Mucosa of stomach (tissue), 1 donor: ENCODE results near the gene SDHD.
"Not testable (repeated sequence)": the region's sequence is repeated elsewhere in the genome, so short reads cannot be mapped to it uniquely, and the experiment has no call there.

Source experiments
- H3K27me3 ChIP-seq: one replicate; pipeline ENCODE4 v1.7.0; 2013; ENCODE audit warnings: mild to moderate bottlenecking, low read length; ENCODE audit not compliant: control insufficient read depth, insufficient read depth
- H3K36me3 ChIP-seq: one replicate; pipeline ENCODE4 v1.7.0; 2013; ENCODE audit warnings: low read length; ENCODE audit not compliant: control insufficient read depth, insufficient read depth
- H3K4me1 ChIP-seq: one replicate; pipeline ENCODE4 v1.7.0; 2013; ENCODE audit warnings: mild to moderate bottlenecking, low read length; ENCODE audit not compliant: control insufficient read depth, insufficient read depth
- H3K4me3 ChIP-seq: one replicate; pipeline ENCODE4 v1.7.0; 2013; ENCODE audit warnings: low read length
- H3K9ac ChIP-seq: one replicate; pipeline ENCODE4 v1.7.0; 2013; ENCODE audit warnings: mild to moderate bottlenecking, low read length, moderate library complexity
- H3K9me3 ChIP-seq: one replicate; pipeline ENCODE4 v1.7.0; 2013; ENCODE audit warnings: mild to moderate bottlenecking, low read length, moderate library complexity; ENCODE audit not compliant: control insufficient read depth
- donor health status: Pancreatic carcinoma.

SDHD gene

DNA sequence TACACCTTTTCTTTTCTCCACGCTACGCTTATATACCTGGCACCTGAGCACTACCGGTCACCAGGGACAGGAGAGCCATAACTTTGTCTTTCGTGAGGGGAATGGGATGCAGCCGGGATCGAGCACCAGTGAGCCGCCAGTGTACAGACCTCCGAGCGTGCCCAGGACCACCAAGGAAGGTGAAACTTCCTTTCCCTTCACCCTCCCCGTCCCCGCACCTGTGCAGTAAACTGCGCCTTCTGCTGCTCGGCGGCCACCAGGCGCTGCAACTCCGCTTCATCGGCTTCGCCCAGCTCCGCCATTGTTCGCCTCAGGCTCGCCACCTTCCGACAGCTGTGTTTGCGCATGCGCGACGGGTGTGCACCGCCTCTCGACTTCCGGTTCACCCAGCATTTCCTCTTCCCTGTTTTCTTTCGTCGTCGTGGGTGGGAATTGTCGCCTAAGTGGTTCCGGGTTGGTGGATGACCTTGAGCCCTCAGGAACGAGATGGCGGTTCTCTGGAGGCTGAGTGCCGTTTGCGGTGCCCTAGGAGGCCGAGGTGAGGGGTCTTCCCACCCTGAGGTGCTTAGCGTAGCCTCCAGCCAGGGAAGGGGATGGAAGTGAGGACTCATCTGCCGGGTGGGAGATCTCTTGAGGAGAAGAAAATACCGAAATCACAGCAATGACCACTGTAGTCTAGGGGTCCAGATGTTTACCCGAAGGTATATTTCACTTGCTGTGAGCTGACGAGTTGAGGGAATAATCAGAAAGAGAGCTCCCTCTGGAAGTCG is at the start of gene SDHD, which contains the start of gene TIMM8B:
Gene SDHD, plus strand, starts transcription at position 452 of the 770 bp plus-strand sequence. Its CDS starts 35 bp downstream, at position 487.
Gene TIMM8B, minus strand, starts transcription at position 335 of the 770 bp plus-strand sequence. Its CDS starts 33 bp downstream, at position 302.
- Histone ChIP-seq H3K4me3 (peak within 1 kb of the TSS; percentile 89), H3K9me3 (no peaks in the 10 kb centered on the region), H3K9ac (peak within 1 kb of the TSS; percentile 93), H3K4me1 (peaks cover 6% of the 10 kb centered on the region), H3K27me3 (no peaks in the 10 kb centered on the region), H3K36me3 (peaks cover 7% of the 10 kb centered on the region)

- no peaks in the 10 kb centered on the region for H3K36me3 ChIP-seq
Measured at GRCh38 chr11:112037527-112037926, 49.1 kb upstream of the SDHD start.

GRCh38 chr11:112042161-112042960 is 44.3 kb upstream of the SDHD start:
- Histone ChIP-seq H3K36me3 (no peaks in the 10 kb centered on the region), H3K9me3 (no peaks in the 10 kb centered on the region), H3K4me3 (no peak overlapping the region), H3K9ac (no peak overlapping the region), H3K4me1 (no peaks in the 10 kb centered on the region), H3K27me3 (no peaks in the 10 kb centered on the region)

More at GRCh38 chr11:112037527-112037926, 49.1 kb upstream of the SDHD start:
- Histone ChIP-seq H3K9me3 (no peaks in the 10 kb centered on the region), H3K4me3 (no peak overlapping the region), H3K27me3 (no peaks in the 10 kb centered on the region), H3K9ac (no peak overlapping the region), H3K4me1 (no peaks in the 10 kb centered on the region)

DNA sequence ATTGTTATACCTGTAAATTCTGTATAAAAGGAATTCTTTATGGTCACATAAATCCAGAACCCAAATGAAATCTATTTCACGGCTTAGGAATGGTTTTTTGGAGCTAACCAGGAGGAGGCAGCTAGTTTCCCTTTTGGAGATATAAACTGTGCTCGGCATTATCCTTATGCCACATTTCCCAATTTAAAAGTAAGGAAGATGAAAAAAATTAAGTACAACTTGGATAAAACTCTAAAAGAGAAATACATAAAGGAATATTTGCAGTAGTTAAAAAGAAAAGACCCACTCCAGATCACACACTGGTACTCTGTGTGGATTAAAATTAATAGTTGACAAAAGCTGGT is 43.7 kb upstream of the SDHD start:
- H3K27me3 ChIP-seq, result no peaks in the 10 kb centered on the region
- no peak overlapping the region for H3K9ac ChIP-seq
- H3K4me1 ChIP-seq, result no peaks in the 10 kb centered on the region
- H3K36me3 ChIP-seq, result no peaks in the 10 kb centered on the region
- H3K9me3 ChIP-seq, result no peaks in the 10 kb centered on the region
- H3K4me3 ChIP-seq, result no peak overlapping the region

DNA sequence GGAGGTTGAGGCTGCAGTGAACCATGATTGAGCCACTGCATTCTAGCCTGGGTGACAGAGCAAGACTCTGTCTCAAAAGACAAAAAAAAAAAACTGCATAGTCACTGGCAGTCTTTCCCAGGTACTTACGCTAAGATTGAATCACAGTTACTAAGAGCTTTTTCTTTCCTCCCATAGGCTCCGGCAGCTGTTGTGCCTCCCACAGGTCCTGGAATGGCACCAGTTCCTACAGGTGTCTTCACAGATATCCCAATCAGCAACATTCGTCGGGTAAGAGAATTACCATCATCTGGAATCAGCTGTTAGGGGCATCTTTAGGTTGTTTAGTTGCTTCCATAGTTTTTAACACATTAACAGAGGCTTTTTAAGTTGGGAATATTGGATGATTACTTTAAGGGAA is 41.7 kb upstream of the SDHD start:
- Histone ChIP-seq H3K27me3 (no peaks in the 10 kb centered on the region), H3K9ac (no peak overlapping the region), H3K4me3 (no peak overlapping the region), H3K4me1 (no peaks in the 10 kb centered on the region), H3K36me3 (no peaks in the 10 kb centered on the region), H3K9me3 (no peaks in the 10 kb centered on the region)

DNA sequence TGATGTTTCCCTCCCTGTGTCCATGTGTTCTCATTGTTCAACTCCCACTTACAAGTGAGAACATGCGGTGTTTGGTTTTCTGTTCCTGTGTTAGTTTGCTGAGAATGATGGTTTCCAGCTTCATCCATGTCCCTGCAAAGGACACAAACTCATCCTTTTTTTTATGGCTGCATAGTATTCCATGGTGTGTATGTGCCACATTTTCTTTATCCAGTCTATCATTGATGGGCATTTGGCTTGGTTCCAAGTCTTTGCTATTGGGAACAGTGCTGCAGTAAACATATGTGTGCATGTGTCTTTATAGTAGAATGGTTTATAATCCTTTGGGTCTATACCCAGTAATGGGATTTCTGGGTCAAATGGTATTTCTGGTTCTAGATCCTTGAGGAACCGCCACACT is 40.0 kb upstream of the SDHD start:
- H3K36me3 ChIP-seq, H3K27me3 ChIP-seq, H3K9ac ChIP-seq, H3K9me3 ChIP-seq, H3K4me3 ChIP-seq, H3K4me1 ChIP-seq: not testable (repeated sequence)

DNA sequence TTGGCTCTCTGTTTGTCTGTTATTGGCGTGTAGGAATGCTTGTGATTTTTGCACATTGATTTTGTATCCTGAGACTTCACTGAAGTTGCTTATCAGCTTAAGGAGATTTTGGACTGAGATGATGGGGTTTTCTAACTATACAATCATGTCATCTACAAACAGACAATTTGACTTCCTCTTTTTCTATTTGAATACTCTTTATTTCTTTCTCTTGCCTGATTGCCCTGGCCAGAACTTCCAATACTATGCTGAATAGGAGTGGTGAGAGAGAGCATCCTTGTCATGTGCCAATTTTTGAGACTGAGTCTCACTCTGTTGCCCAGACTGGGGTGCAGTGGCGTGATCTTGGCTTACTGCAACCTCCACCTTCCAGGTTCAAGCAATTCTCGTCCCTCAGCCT is 38.4 kb upstream of the SDHD start:
- not testable (repeated sequence) for H3K9ac ChIP-seq, H3K36me3 ChIP-seq

DNA sequence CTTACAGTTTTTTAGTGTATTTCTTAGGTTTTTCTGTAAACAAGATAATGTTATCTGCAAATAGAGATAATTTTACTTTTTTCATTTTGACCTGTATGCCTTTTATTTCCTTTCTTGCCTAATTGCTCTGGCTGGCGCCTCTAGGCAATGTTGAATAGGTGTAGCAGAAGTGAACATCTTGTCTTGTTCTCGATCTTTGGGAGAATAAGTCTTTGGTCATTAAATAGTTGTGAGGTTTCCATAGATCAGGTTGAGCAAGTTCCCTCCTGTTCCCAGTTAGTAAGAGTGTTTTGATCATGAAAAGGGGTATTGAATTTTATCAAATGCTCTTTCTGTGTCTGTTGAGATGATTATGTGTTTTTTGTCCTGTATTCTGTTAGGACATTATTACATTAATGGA is 36.9 kb upstream of the SDHD start:
- Histone ChIP-seq H3K4me1 (no peaks in the 10 kb centered on the region), H3K4me3 (no peak overlapping the region), H3K9ac (no peak overlapping the region), H3K36me3 (no peaks in the 10 kb centered on the region), H3K27me3 (no peaks in the 10 kb centered on the region), H3K9me3 (no peaks in the 10 kb centered on the region)

More for the DNA sequence above, 38.4 kb upstream of the SDHD start:
- not testable (repeated sequence) for H3K27me3 ChIP-seq, H3K4me1 ChIP-seq, H3K9me3 ChIP-seq, H3K4me3 ChIP-seq

DNA sequence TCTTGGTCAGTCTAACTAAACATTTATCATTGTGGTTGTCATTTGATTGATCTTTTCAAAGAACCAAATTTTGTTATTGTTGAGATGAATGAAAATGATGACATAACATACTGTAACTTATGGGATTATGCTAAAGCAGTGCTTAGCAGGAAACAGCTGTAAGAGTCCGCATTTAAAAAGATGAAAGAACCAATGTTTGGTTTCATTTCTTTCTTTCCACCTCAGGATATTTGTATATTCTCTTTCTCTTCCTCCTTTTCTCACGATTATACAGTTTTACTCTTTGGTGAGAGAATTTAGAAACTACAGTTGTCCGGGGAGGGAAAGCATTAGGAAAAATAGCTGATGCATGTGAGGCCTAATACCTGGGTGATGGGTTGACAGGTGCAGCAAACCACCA is 36.0 kb upstream of the SDHD start:
- Histone ChIP-seq H3K4me3 (no peak overlapping the region), H3K27me3 (no peaks in the 10 kb centered on the region), H3K4me1 (no peaks in the 10 kb centered on the region), H3K9ac (no peak overlapping the region), H3K36me3 (no peaks in the 10 kb centered on the region), H3K9me3 (no peaks in the 10 kb centered on the region)

GRCh38 chr11:112051768-112052167 is 34.9 kb upstream of the SDHD start:
- Histone ChIP-seq H3K9me3 (no peaks in the 10 kb centered on the region), H3K4me3 (no peak overlapping the region), H3K27me3 (no peaks in the 10 kb centered on the region), H3K36me3 (no peaks in the 10 kb centered on the region), H3K4me1 (no peaks in the 10 kb centered on the region), H3K9ac (no peak overlapping the region)

DNA sequence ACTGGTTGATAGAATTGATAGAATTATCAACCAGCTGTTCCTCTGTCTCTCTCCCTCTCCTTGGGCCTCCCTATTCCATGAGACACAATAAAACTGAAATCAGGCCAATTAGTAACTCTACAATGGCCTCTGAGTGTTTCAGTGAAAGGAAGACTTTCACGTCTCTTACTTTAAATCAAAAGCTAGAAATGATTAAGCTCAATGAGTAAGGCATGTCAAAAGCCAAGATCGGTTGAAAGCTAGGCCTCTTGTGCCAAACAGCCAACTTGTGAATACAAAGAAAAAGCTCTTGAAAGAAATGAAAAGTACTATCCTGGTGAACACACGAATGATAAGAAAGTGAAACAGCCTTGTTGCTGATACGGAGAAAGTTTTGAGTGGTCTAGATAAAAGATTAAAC is 29.5 kb upstream of the SDHD start:
- no peaks in the 10 kb centered on the region for H3K36me3 ChIP-seq
- H3K4me1 ChIP-seq, result no peaks in the 10 kb centered on the region
- H3K4me3 ChIP-seq, result no peak overlapping the region
- no peaks in the 10 kb centered on the region for H3K27me3 ChIP-seq
- no peak overlapping the region for H3K9ac ChIP-seq
- no peaks in the 10 kb centered on the region for H3K9me3 ChIP-seq

- Histone ChIP-seq H3K9ac (no peak overlapping the region), H3K27me3 (no peaks in the 10 kb centered on the region), H3K9me3 (no peaks in the 10 kb centered on the region), H3K4me3 (no peak overlapping the region), H3K36me3 (no peaks in the 10 kb centered on the region), H3K4me1 (no peaks in the 10 kb centered on the region)
Measured at GRCh38 chr11:112058103-112058502, 28.6 kb upstream of the SDHD start.
